Panc1 (cell line): ENCODE results near the gene TRIM2. TPM values are rescaled to one million over a fixed set of nuclear protein-coding genes. Genes with fewer than 3 reads are reported as not detected.

Experiments
- ATAC-seq: fragments of 200-7000 bp; cut with Tn5 transposase; 2 replicates; pipeline ENCODE4 v1.9.1; 2020; ENCODE audit warnings: mild to moderate bottlenecking, moderate library complexity
- BruUV-seq: library from RNA; stranded (reverse); fragments of 400-500 nt; replicated peaks from 2 replicates; lab custom pipeline; 2021; lab: Mats Ljungman, UMichigan
- CTCF ChIA-PET: fragments of 300-600 bp; sonication (Branson Sonifier 250); formaldehyde crosslinking; loops from one replicate; lab custom pipeline; 2022; ENCODE audit warnings: antibody characterized with exemption; lab: Charles Lee
- POLR2A ChIA-PET: fragments of 300-600 bp; sonication (Branson Sonifier 250); formaldehyde crosslinking; loops from one replicate; lab custom pipeline; 2022; ENCODE audit warnings: antibody characterized with exemption; lab: Charles Lee
- DNase-seq: peaks from one replicate; pipeline ENCODE4 v3.0.0-alpha.2; 2010; ENCODE audit warnings: low read depth, low spot score
- H3K27ac ChIP-seq: 2 replicates; pipeline ENCODE4 v1.5.1; 2011; ENCODE audit warnings: mild to moderate bottlenecking, low read length, inconsistent platforms
- H3K27me3 ChIP-seq: fragments of 200-500 bp; sonication (Bioruptor generic); 2 replicates; pipeline ENCODE4 v1.6.0; 2014; ENCODE audit warnings: low read length, inconsistent platforms; ENCODE audit not compliant: control insufficient read depth, insufficient read depth
- H3K36me3 ChIP-seq: fragments of 200-500 bp; sonication (Bioruptor generic); 2 replicates; pipeline ENCODE4 v1.5.1; 2014; ENCODE audit warnings: inconsistent platforms, mild to moderate bottlenecking, low read length, moderate library complexity; ENCODE audit not compliant: control insufficient read depth, insufficient read depth
- H3K4me1 ChIP-seq: 2 replicates; pipeline ENCODE4 v1.5.1; 2011; ENCODE audit warnings: inconsistent platforms, mild to moderate bottlenecking, low read length, moderate library complexity; ENCODE audit not compliant: control insufficient read depth, insufficient read depth
- H3K4me3 ChIP-seq, 2 experiments: 2 replicates each; pipeline ENCODE4 v1.5.1; 2011 to 2012; ENCODE audit warnings: low read depth in 2 of 2, low read length in 2 of 2, mild to moderate bottlenecking in 2 of 2, inconsistent platforms in 1 of 2, moderate library complexity in 1 of 2
- H3K9me3 ChIP-seq: fragments of 200-500 bp; sonication (Bioruptor generic); 2 replicates; pipeline ENCODE4 v1.5.1; 2014; ENCODE audit warnings: low read depth, mild to moderate bottlenecking, inconsistent platforms, low read length, moderate library complexity; ENCODE audit not compliant: control insufficient read depth, insufficient read depth
- CTCF ChIP-seq: fragments of 450-650 bp; IDR thresholded peaks from 2 replicates; pipeline ENCODE4 v1.5.1; 2017; ENCODE audit warnings: mild to moderate bottlenecking
- POLR2AphosphoS5 ChIP-seq: IDR thresholded peaks from 2 replicates; pipeline ENCODE4 v1.6.1; 2012; ENCODE audit warnings: mild to moderate bottlenecking, low read depth, low read length, moderate library complexity
- REST ChIP-seq, 2 experiments: IDR thresholded peaks; 2 replicates each; pipeline ENCODE4 v1.6.1; 2011 to 2012; ENCODE audit warnings: low read depth in 2 of 2, control low read depth in 1 of 2, low read length in 1 of 2, mild to moderate bottlenecking in 1 of 2, moderate library complexity in 1 of 2; ENCODE audit not compliant: insufficient read depth in 1 of 2
- SIN3A ChIP-seq: IDR thresholded peaks from 2 replicates; pipeline ENCODE4 v1.6.1; 2012; ENCODE audit warnings: low read depth, mild to moderate bottlenecking, low read length, moderate library complexity, borderline replicate concordance; ENCODE audit not compliant: insufficient read depth
- TCF7L2 ChIP-seq: IDR thresholded peaks from 2 replicates; pipeline ENCODE4 v1.6.1; 2011; ENCODE audit warnings: mild to moderate bottlenecking, low read depth, low read length, inconsistent platforms
- in situ Hi-C: cut with HindIII; loops from 2 replicates; pipeline ENCODE4 v1.10.0; 2016; ENCODE audit warnings: low sequenced_read_pairs, low pct_unique_long_range_greater_than_20kb
- intact Hi-C: fragments of 100-400 bp; cut with micrococcal nuclease; formaldehyde crosslinking; loops from one replicate; pipeline ENCODE4 v1.10.0; 2022; ENCODE audit not compliant: unreplicated experiment
- total RNA-seq: library from RNA; stranded (reverse); gene quantifications from one replicate; pipeline ENCODE4 v1.2.1, GENCODE V29; 2021; ENCODE audit not compliant: unreplicated experiment

TRIM2 gene
- total RNA-seq, 1 experiment from 2014 or later, result 18.9 TPM

GRCh38 chr4:153241295-153241694 is 37.1 kb downstream of the TRIM2 start:
- ATAC-seq, result no peak
- TF ChIP-seq REST (IDR thresholded peaks at IDR 0.05; ENCODE audit: insufficient read depth in 1 of 2, low read depth in 2 of 2, low read length in 1 of 2), result no peak
- TF ChIP-seq TCF7L2, result no peak
- no peak for TF ChIP-seq SIN3A
- no peak for TF ChIP-seq POLR2AphosphoS5
- no peak for TF ChIP-seq CTCF
- Histone ChIP-seq H3K4me3 (no peak overlapping the region), H3K36me3 (no peaks in the 10 kb centered on the region), H3K27me3 (no peaks in the 10 kb centered on the region), H3K27ac (no peak overlapping the region), H3K4me1 (peaks cover 19% of the 10 kb centered on the region), H3K9me3 (no peaks in the 10 kb centered on the region)
- in situ Hi-C loops, result no loop called here
- intact Hi-C loops, result no loop called here
- BruUV-seq, result no TSS peak
- POLR2A ChIA-PET, result no interaction called here
- no peak for DNase-seq
- CTCF ChIA-PET, result no interaction called here

GRCh38 chr4:153241970-153242838 is 38.0 kb downstream of the TRIM2 start:
- no peaks in the 10 kb centered on the region for H3K9me3 ChIP-seq
- ATAC-seq, result no peak
- POLR2A ChIA-PET, result no interaction called here
- no TSS peak for BruUV-seq
- H3K27me3 ChIP-seq, result no peaks in the 10 kb centered on the region
- TF ChIP-seq REST (IDR thresholded peaks at IDR 0.05; ENCODE audit: insufficient read depth in 1 of 2, low read depth in 2 of 2, low read length in 1 of 2), result no peak
- TF ChIP-seq CTCF, result no peak
- no peak for TF ChIP-seq TCF7L2
- TF ChIP-seq POLR2AphosphoS5, result no peak
- no peak for TF ChIP-seq SIN3A
- peaks cover 20% of the 10 kb centered on the region for H3K4me1 ChIP-seq
- no peak for DNase-seq
- in situ Hi-C loops, result no loop called here
- intact Hi-C loops, result no loop called here
- peak overlapping the region; percentile 57; the same call in 1 of the 2 replicates for H3K27ac ChIP-seq
- H3K36me3 ChIP-seq, result no peaks in the 10 kb centered on the region
- no peak overlapping the region for H3K4me3 ChIP-seq
- CTCF ChIA-PET, result no interaction called here
